ENCODE results near the gene AURKB.
"Not testable (repeated sequence)": the region's sequence is repeated elsewhere in the genome, so short reads cannot be mapped to it uniquely, and the experiment has no call there.

Gene AURKB

DNA sequence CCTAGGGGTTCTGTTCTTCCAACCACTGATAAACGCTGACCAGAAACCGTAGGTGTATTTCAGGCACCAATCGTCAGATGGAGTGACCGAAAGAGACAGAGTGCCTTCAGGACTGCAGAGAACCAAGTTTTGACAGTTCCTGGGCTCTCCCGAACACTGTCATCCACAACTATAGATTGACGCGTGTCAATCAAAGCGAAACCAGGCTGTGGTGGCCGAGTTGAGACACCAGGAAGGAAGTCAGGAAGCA, 11.9 kb upstream of the AURKB start:
- H3K27ac ChIP-seq (ENCODE audit: insufficient read depth in 1 of 2, low read depth in 1 of 2, low read length in 2 of 2, poor library complexity in 1 of 2, severe bottlenecking in 2 of 2), result peak overlapping the region; percentile 87 to 98
- ChIA-PET CTCF (interaction anchor here (0.9 to 5.3 kb wide), 11 partner anchors 12 to 148 kb away, joined by 3 to 55 read pairs (median 5); partner anchors contain the start of genes AURKB, BORCS6, CTC1 and PFAS), POLR2A (interaction anchor here (1.1 to 3.7 kb wide), 7 partner anchors 9 to 515 kb away, joined by 3 to 56 read pairs (median 7); partner anchors contain the start of genes AURKB, BORCS6 and CTC1)
- peaks cover 0 to 4% (median under 1%) of the 10 kb centered on the region in 4 experiments for H3K36me3 ChIP-seq (ENCODE audit: control insufficient read depth in 4 of 4, insufficient read depth in 4 of 4, low read length in 3 of 4)
- no peaks in the 10 kb centered on the region for H3K27me3 ChIP-seq (replicated peaks in 2 of 5; ENCODE audit: control insufficient read depth in 4 of 5, insufficient read depth in 5 of 5, low read length in 4 of 5)
- H3K4me3 ChIP-seq (ENCODE audit: control insufficient read depth in 1 of 7, extremely low read depth in 1 of 7, insufficient read depth in 4 of 7, low read depth in 2 of 7, low read length in 6 of 7), result peak overlapping the region; percentile 53 to 98 (median 86)
- 0% methylated on average over 6 of the region's 9 CpGs for WGBS (ENCODE audit: insufficient coverage)
- peaks cover 2 to 36% (median 27%) of the 10 kb centered on the region in 4 experiments for H3K4me1 ChIP-seq (ENCODE audit: control extremely low read depth in 1 of 4, control insufficient read depth in 4 of 4, insufficient read depth in 4 of 4, low read length in 3 of 4)
- DNase-seq, result no peak
- H3K9me3 ChIP-seq (ENCODE audit: control extremely low read depth in 1 of 5, control insufficient read depth in 4 of 5, insufficient read depth in 2 of 5, low read depth in 1 of 5, low read length in 4 of 5), result no peaks in the 10 kb centered on the region

DNA sequence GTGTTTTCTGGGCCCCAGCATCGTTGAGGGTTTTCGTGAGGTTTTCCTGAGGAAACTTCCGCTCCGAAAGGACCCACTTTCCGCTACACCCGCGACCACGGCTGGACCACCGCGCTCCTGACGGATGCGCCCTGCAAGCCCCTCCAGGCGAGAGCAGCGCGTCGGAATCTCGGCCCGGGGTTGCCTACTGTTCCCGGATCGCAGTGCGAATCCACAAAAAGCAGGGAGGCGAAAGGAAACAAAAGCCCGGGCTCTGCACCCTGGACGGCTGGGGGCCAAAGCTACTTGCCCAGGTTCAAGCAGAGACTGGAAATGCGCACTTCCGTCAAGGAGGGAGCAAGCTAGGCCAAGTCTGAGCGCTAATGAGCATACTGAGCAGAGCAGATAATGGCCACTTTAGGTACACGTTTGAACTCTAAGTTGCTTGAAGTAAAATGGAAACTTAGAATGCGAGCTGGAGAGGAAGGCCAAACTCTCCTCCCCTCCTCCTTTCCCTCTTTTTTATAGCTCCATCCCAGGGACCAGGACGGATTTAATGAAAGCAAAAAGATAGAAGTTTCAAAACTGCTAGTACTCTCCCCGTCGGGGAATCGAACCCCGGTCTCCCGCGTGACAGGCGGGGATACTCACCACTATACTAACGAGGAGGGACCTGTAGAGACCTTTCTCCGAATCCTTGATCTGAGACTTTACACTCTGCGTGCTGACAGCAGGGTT, 11.4 kb upstream of the AURKB start:
- no peaks in the 10 kb centered on the region for H3K9me3 ChIP-seq (ENCODE audit: control extremely low read depth in 1 of 5, control insufficient read depth in 4 of 5, insufficient read depth in 2 of 5, low read depth in 1 of 5, low read length in 4 of 5)
- peak; percentile 89 to 95 (median 95) for DNase-seq
- H3K27me3 ChIP-seq (replicated peaks in 2 of 5; ENCODE audit: control insufficient read depth in 4 of 5, insufficient read depth in 5 of 5, low read length in 4 of 5), result no peaks in the 10 kb centered on the region
- CTCF ChIA-PET, result interaction anchor here (0.9 to 5.3 kb wide), 16 partner anchors 11 to 147 kb away, joined by 3 to 55 read pairs (median 4); partner anchors contain the start of genes AURKB, BORCS6, CTC1 and PFAS
- H3K27ac ChIP-seq (ENCODE audit: insufficient read depth in 1 of 2, low read depth in 1 of 2, low read length in 2 of 2, poor library complexity in 1 of 2, severe bottlenecking in 2 of 2), result peak overlapping the region; percentile 87 to 98
- H3K36me3 ChIP-seq (ENCODE audit: control insufficient read depth in 4 of 4, insufficient read depth in 4 of 4, low read length in 3 of 4), result no peaks in the 10 kb centered on the region
- POLR2A ChIA-PET, result interaction anchor here (1.0 to 3.7 kb wide), 8 partner anchors 8 to 514 kb away, joined by 3 to 56 read pairs (median 6); partner anchors contain the start of genes AURKB, BORCS6 and CTC1
- peak overlapping the region; percentile 66 to 98 (median 86) for H3K4me3 ChIP-seq (ENCODE audit: control insufficient read depth in 1 of 7, extremely low read depth in 1 of 7, insufficient read depth in 4 of 7, low read depth in 2 of 7, low read length in 6 of 7)
- H3K4me1 ChIP-seq (ENCODE audit: control extremely low read depth in 1 of 4, control insufficient read depth in 4 of 4, insufficient read depth in 4 of 4, low read length in 3 of 4), result peaks cover 2 to 36% (median 23%) of the 10 kb centered on the region in 4 experiments
- 0% methylated on average over 35 of the region's 40 CpGs for WGBS (ENCODE audit: insufficient coverage)

DNA sequence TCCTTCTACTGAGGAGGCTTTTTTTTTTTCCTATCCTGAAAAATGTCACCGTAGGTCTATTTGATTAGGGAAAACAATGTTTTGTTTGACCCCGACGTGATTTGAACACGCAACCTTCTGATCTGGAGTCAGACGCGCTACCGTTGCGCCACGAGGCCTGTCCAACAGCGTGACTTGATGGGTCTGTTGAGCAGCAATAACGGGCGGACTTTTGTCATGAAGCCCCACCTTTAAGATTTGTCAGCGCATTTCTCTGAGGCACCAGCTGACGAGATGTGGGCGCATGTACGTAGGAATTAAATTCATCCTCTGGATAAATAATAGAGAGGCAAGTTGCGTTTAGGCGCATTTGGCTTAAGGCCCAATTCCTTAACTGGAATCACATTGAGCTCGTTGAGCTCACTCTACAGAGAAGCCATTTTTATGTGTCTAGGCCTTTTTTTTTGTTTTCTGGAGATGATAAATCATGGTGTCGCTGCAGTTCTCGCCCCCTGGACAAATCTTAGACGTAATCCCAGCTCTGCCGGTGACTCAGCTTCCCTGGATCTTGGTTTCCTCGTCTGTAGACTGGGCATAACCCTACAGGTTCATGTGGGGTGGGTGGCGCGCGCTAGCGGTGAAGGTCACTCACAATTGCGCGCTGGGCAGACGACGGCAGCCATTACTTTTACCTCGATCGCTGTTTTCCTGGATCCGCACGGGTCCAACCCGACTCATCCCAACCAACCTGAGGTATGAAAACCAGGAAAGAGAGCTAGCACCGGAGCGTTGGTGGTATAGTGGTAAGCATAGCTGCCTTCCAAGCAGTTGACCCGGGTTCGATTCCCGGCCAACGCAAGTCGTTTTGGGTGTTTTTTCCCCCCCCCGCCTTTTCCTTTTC, 10.6 kb upstream of the AURKB start:
- Histone ChIP-seq H3K9me3 (ENCODE audit: control extremely low read depth in 1 of 5, control insufficient read depth in 4 of 5, insufficient read depth in 2 of 5, low read depth in 1 of 5, low read length in 4 of 5) (no peaks in the 10 kb centered on the region), H3K4me1 (ENCODE audit: control extremely low read depth in 1 of 4, control insufficient read depth in 4 of 4, insufficient read depth in 4 of 4, low read length in 3 of 4) (peaks cover 0 to 36% (median 22%) of the 10 kb centered on the region in 4 experiments), H3K27me3 (replicated peaks in 2 of 5; ENCODE audit: control insufficient read depth in 4 of 5, insufficient read depth in 5 of 5, low read length in 4 of 5) (no peaks in the 10 kb centered on the region), H3K27ac (ENCODE audit: insufficient read depth in 1 of 2, low read depth in 1 of 2, low read length in 2 of 2, poor library complexity in 1 of 2, severe bottlenecking in 2 of 2) (peak overlapping the region; percentile 87 to 98), H3K36me3 (ENCODE audit: control insufficient read depth in 4 of 4, insufficient read depth in 4 of 4, low read length in 3 of 4) (no peaks in the 10 kb centered on the region), H3K4me3 (ENCODE audit: control insufficient read depth in 1 of 7, extremely low read depth in 1 of 7, insufficient read depth in 4 of 7, low read depth in 2 of 7, low read length in 6 of 7) (peak overlapping the region; percentile 66 to 98 (median 86))
- CTCF ChIA-PET, result interaction anchor here (1.0 to 5.3 kb wide), 15 partner anchors 10 to 101 kb away, joined by 3 to 55 read pairs (median 4); partner anchors contain the start of genes AURKB, BORCS6, CTC1 and PFAS
- under 1% methylated on average over 41 of the region's 45 CpGs for WGBS (ENCODE audit: insufficient coverage)
- peak; percentile 88 to 93 (median 92) for DNase-seq
- POLR2A ChIA-PET, result interaction anchor here (0.6 to 3.7 kb wide), 7 partner anchors 7 to 101 kb away, joined by 3 to 56 read pairs (median 4); partner anchors contain the start of genes AURKB, BORCS6 and CTC1

DNA sequence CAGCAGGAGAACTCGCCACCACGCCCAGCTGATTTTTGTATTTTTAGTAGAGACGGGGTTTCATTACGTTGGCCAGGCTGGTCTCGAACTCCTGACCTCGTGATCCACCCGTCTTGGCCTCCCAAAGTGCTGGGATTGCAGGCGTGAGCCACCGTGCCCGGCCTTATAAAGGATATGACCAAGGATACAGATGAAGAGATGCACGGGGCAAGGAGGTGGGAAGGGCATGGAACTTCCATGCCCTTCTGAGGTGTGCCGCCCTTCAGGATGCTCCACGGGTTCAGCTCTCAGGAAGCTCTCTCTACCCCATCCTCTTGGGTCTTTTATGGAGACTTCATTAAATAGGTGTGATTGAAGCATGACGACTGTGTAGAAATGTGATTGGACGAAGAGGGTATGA, 3.6 kb upstream of the AURKB start:
- H3K4me3 ChIP-seq (ENCODE audit: control insufficient read depth in 1 of 7, extremely low read depth in 1 of 7, insufficient read depth in 4 of 7, low read depth in 2 of 7, low read length in 6 of 7); DNase-seq; H3K27me3 ChIP-seq (replicated peaks in 2 of 5; ENCODE audit: control insufficient read depth in 4 of 5, insufficient read depth in 5 of 5, low read length in 4 of 5); H3K36me3 ChIP-seq (ENCODE audit: control insufficient read depth in 4 of 4, insufficient read depth in 4 of 4, low read length in 3 of 4); H3K27ac ChIP-seq (ENCODE audit: insufficient read depth in 1 of 2, low read depth in 1 of 2, low read length in 2 of 2, poor library complexity in 1 of 2, severe bottlenecking in 2 of 2); H3K9me3 ChIP-seq (ENCODE audit: control extremely low read depth in 1 of 5, control insufficient read depth in 4 of 5, insufficient read depth in 2 of 5, low read depth in 1 of 5, low read length in 4 of 5): not testable (repeated sequence)
- WGBS (ENCODE audit: insufficient coverage), result 97% methylated on average over 14 of the region's 15 CpGs
- POLR2A ChIA-PET, result interaction anchor here (0.8 to 1.1 kb wide), 2 partner anchors 8 to 41 kb away, joined by 3 read pairs; no protein-coding TSS in a partner anchor
- peaks cover 4 to 27% (median 16%) of the 10 kb centered on the region in 4 experiments for H3K4me1 ChIP-seq (ENCODE audit: control extremely low read depth in 1 of 4, control insufficient read depth in 4 of 4, insufficient read depth in 4 of 4, low read length in 3 of 4)
- CTCF ChIA-PET, result interaction anchor here (1.2 kb wide), 1 partner anchor 25 kb away, joined by 3 read pairs; no protein-coding TSS in a partner anchor

DNA sequence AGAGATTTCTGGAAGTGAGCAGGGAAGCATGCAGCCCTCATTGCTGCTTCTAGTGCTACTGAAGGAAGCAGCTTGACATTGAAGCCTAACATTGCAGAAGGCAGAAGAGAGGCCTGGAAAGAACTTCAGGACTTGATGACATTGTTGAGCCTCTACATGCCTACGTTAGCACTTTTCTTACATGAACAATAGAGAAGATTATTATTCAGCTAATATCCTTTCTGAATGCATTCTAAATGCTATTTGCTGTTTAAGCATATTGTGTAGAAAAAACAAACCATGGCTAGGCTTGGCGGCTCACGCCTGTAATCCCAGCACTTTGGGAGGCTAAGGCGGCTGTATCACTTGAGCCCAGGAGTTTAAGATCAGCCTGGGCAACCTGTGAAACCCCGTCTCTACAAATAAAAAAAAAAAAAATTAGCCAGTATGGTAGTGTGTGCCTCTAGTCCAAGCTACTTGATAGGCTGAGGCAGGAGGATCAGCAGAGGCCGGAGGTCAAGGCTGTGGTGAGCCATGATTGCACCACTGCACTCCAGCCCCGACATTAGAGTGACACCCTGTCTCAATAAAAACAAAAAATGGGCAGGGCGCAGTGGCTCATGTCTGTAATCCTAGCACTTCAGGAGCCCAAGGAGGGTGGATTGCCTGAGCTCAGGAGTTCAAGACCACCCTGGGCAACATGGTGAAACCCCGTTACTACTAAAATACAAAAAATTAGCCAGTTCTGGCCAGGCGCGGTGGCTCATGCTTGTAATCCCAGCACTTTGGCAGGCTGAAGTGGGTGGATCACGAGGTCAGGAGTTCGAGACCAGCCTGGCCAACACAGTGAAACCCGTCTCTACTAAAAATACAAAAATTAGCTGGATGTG, 2.2 kb upstream of the AURKB start:
- Histone ChIP-seq H3K27ac (ENCODE audit: insufficient read depth in 1 of 2, low read depth in 1 of 2, low read length in 2 of 2, poor library complexity in 1 of 2, severe bottlenecking in 2 of 2) (no peak overlapping the region), H3K9me3 (ENCODE audit: control extremely low read depth in 1 of 5, control insufficient read depth in 4 of 5, insufficient read depth in 2 of 5, low read depth in 1 of 5, low read length in 4 of 5) (no peaks in the 10 kb centered on the region), H3K36me3 (ENCODE audit: control insufficient read depth in 4 of 4, insufficient read depth in 4 of 4, low read length in 3 of 4) (peaks cover 0 to 3% (median 0%) of the 10 kb centered on the region in 4 experiments), H3K4me1 (ENCODE audit: control extremely low read depth in 1 of 4, control insufficient read depth in 4 of 4, insufficient read depth in 4 of 4, low read length in 3 of 4) (peaks cover 4 to 33% (median 19%) of the 10 kb centered on the region in 4 experiments), H3K27me3 (replicated peaks in 2 of 5; ENCODE audit: control insufficient read depth in 4 of 5, insufficient read depth in 5 of 5, low read length in 4 of 5) (no peaks in the 10 kb centered on the region), H3K4me3 (ENCODE audit: control insufficient read depth in 1 of 7, extremely low read depth in 1 of 7, insufficient read depth in 4 of 7, low read depth in 2 of 7, low read length in 6 of 7) (no peak overlapping the region)
- DNase-seq, result no peak
- 96% methylated on average over 8 of the region's 14 CpGs for WGBS (ENCODE audit: insufficient coverage)
- ChIA-PET POLR2A (no interaction called here), CTCF (interaction anchor here (1.2 to 3.1 kb wide), 2 partner anchors 10 to 24 kb away, joined by 3 to 17 read pairs; no protein-coding TSS in a partner anchor)
